Caco-2 (cell line): ENCODE results near the gene LNPEP. TPM values are rescaled to one million over a fixed set of nuclear protein-coding genes. Genes with fewer than 3 reads are reported as not detected.

Experiments
- BruUV-seq: library from RNA; stranded (reverse); fragments of 400-500 nt; replicated peaks from 2 replicates; lab custom pipeline; 2021; lab: Mats Ljungman, UMichigan
- CTCF ChIA-PET: fragments of 300-600 bp; sonication (Branson Sonifier 250); formaldehyde crosslinking; loops from one replicate; lab custom pipeline; 2022; ENCODE audit warnings: antibody characterized with exemption; lab: Charles Lee
- POLR2A ChIA-PET: fragments of 300-600 bp; sonication (Branson Sonifier 250); formaldehyde crosslinking; loops from one replicate; lab custom pipeline; 2022; ENCODE audit warnings: antibody characterized with exemption; lab: Charles Lee
- DNase-seq, 2 experiments: peaks; one replicate each; pipeline versions ENCODE4 v3.0.0 to v3.0.0-alpha.2; 2020 to 2022
- H3K27me3 ChIP-seq: replicated peaks from 2 replicates; pipeline ENCODE4 v1.6.0; 2011; ENCODE audit warnings: low read length; ENCODE audit not compliant: control insufficient read depth, insufficient read depth
- H3K36me3 ChIP-seq: 2 replicates; pipeline ENCODE4 v1.5.1; 2011; ENCODE audit warnings: low read length; ENCODE audit not compliant: control insufficient read depth, insufficient read depth
- H3K4me1 ChIP-seq: fragments of 250-450 bp; sonication (Bioruptor Pico); 2 replicates; pipeline ENCODE4 v1.5.1; 2020; ENCODE audit warnings: mild to moderate bottlenecking
- H3K4me3 ChIP-seq: 2 replicates; pipeline ENCODE4 v1.5.1; 2011; ENCODE audit warnings: low read depth, mild to moderate bottlenecking, control low read depth, low read length
- H3K9me3 ChIP-seq: fragments of 250-450 bp; sonication (Bioruptor Pico); 2 replicates; pipeline ENCODE4 v1.5.1; 2020; ENCODE audit warnings: mild to moderate bottlenecking, moderate library complexity
- H3K27ac Mint-ChIP-seq: one replicate; pipeline ENCODE4 v1.8.0; 2022; ENCODE audit warnings: mixed read lengths; ENCODE audit not compliant: unreplicated experiment
- H3K27me3 Mint-ChIP-seq: one replicate; pipeline ENCODE4 v1.8.0; 2022; ENCODE audit warnings: mixed read lengths; ENCODE audit not compliant: insufficient read depth, unreplicated experiment
- H3K36me3 Mint-ChIP-seq: one replicate; pipeline ENCODE4 v1.8.0; 2022; ENCODE audit warnings: mild to moderate bottlenecking, mixed read lengths; ENCODE audit not compliant: insufficient read depth, unreplicated experiment
- H3K4me1 Mint-ChIP-seq: one replicate; pipeline ENCODE4 v1.8.0; 2022; ENCODE audit warnings: low read depth, mixed read lengths; ENCODE audit not compliant: unreplicated experiment
- H3K4me3 Mint-ChIP-seq: one replicate; pipeline ENCODE4 v1.8.0; 2022; ENCODE audit warnings: mild to moderate bottlenecking, moderate library complexity, mixed read lengths; ENCODE audit not compliant: unreplicated experiment
- H3K9me3 Mint-ChIP-seq: one replicate; pipeline ENCODE4 v1.8.0; 2022; ENCODE audit warnings: mixed read lengths; ENCODE audit not compliant: unreplicated experiment
- intact Hi-C: fragments of 100-400 bp; cut with micrococcal nuclease; formaldehyde crosslinking; loops from one replicate; pipeline ENCODE4 v1.10.0; 2022; ENCODE audit not compliant: unreplicated experiment
- total RNA-seq: library from RNA; stranded (reverse); gene quantifications from 2 replicates; pipeline ENCODE4 v1.2.3, GENCODE V29; 2022
- TF ChIP-seq, protein P1 (sequence below), 2 experiments: fragments of 200-600 bp in 1 of 2; IDR thresholded peaks; 1 replicate in 1 of 2; 2 replicates in 1 of 2; pipeline versions ENCODE4 v1.5.1 to v1.8.0; 2011 to 2022; ENCODE audit warnings: antibody characterized with exemption in 1 of 2, control low read depth in 1 of 2, inconsistent platforms in 1 of 2, low read depth in 1 of 2, low read length in 1 of 2, mild to moderate bottlenecking in 1 of 2, moderate library complexity in 1 of 2; ENCODE audit not compliant: insufficient read depth in 1 of 2, severe bottlenecking in 1 of 2, unreplicated experiment in 1 of 2

The LNPEP gene
- total RNA-seq, 1 experiment from 2014 or later = 21.4 TPM

- Mint-ChIP-seq H3K27ac (no peak overlapping the region), H3K36me3 (peaks cover 8% of the 10 kb centered on the region), H3K9me3 (no peaks in the 10 kb centered on the region), H3K27me3 (no peaks in the 10 kb centered on the region), H3K4me1 (no peaks in the 10 kb centered on the region), H3K4me3 (no peak overlapping the region)
- Histone ChIP-seq H3K4me1 (no peaks in the 10 kb centered on the region), H3K36me3 (no peaks in the 10 kb centered on the region), H3K27me3 (no peaks in the 10 kb centered on the region), H3K4me3 (no peak overlapping the region), H3K9me3 (no peaks in the 10 kb centered on the region)
- TF ChIP-seq, protein P1, sequence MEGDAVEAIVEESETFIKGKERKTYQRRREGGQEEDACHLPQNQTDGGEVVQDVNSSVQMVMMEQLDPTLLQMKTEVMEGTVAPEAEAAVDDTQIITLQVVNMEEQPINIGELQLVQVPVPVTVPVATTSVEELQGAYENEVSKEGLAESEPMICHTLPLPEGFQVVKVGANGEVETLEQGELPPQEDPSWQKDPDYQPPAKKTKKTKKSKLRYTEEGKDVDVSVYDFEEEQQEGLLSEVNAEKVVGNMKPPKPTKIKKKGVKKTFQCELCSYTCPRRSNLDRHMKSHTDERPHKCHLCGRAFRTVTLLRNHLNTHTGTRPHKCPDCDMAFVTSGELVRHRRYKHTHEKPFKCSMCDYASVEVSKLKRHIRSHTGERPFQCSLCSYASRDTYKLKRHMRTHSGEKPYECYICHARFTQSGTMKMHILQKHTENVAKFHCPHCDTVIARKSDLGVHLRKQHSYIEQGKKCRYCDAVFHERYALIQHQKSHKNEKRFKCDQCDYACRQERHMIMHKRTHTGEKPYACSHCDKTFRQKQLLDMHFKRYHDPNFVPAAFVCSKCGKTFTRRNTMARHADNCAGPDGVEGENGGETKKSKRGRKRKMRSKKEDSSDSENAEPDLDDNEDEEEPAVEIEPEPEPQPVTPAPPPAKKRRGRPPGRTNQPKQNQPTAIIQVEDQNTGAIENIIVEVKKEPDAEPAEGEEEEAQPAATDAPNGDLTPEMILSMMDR (IDR thresholded peaks at IDR 0.05; ENCODE audit: insufficient read depth in 1 of 2, low read depth in 1 of 2, low read length in 1 of 2, severe bottlenecking in 1 of 2, unreplicated experiment in 1 of 2) = no peak
- ChIA-PET POLR2A (no interaction called here), CTCF (no interaction called here)
- intact Hi-C loops = no loop called here
- no TSS peak for BruUV-seq
- no peak for DNase-seq
These were observed 75.7 kb downstream of the LNPEP start for GRCh38 chr5:97011567-97011966.

DNA sequence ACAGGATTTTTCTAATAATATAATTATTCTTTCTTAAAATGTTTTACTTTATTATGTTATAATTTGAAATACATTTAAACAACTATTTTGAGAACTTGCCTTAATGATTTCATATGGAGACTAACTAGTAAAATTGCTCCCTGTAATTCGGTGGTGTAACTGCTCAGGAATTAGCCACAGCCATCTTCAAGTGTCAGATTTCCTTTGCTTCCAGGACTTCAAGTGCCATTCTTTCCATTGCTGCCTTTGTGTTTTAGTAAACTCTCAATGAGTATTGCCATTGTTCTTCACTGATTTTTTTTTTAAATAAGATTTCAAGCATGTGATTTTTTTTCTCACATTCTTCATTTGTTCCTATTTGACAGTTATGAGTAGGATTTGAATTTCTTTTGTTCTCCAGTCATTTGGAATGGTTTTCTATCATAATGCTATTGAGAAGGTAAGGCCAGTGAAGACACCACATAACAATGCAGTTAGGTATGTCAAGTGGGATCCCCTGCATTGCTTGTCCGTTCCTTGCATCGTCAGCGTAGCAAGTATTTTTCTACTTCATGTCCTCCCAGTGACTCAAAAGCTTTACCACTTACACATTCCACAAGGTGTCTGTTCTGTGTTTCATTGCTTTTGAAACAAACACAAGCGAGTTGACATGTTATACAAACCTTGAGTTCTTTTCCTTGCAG is 83.7 kb downstream of the LNPEP start:
- no peaks in the 10 kb centered on the region for H3K4me1 ChIP-seq
- H3K4me3 ChIP-seq = no peak overlapping the region
- TF ChIP-seq, protein P1 (IDR thresholded peaks at IDR 0.05; ENCODE audit: insufficient read depth in 1 of 2, low read depth in 1 of 2, low read length in 1 of 2, severe bottlenecking in 1 of 2, unreplicated experiment in 1 of 2) = no peak
- no peaks in the 10 kb centered on the region for H3K9me3 Mint-ChIP-seq
- intact Hi-C loops = no loop called here
- ChIA-PET CTCF (no interaction called here), POLR2A (no interaction called here)
- no peak for DNase-seq
- no TSS peak for BruUV-seq
- no peaks in the 10 kb centered on the region for H3K27me3 ChIP-seq
- H3K4me3 Mint-ChIP-seq = no peak overlapping the region
- H3K36me3 Mint-ChIP-seq = peaks cover 22% of the 10 kb centered on the region
- H3K27me3 Mint-ChIP-seq = no peaks in the 10 kb centered on the region
- no peaks in the 10 kb centered on the region for H3K4me1 Mint-ChIP-seq
- no peaks in the 10 kb centered on the region for H3K36me3 ChIP-seq
- H3K9me3 ChIP-seq = no peaks in the 10 kb centered on the region
- no peak overlapping the region for H3K27ac Mint-ChIP-seq

DNA sequence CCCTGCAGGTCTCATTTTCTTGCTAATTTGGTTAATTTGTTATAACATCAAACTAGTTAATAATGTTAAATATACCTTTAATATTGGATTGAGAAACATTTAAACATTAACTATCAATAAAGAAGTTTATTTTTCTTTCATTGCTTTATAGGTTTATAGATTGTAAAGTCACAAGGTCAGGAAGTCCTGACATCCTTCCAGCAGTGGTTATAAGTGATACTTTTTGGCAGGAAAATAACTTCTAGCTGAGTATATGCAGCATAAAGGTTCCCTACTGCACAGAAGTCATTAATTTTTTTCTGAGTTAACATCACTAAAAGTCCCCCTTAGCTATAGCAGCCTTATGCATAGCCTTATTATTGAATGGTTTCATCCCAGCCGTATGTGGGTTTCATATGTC is 85.5 kb downstream of the LNPEP start:
- Mint-ChIP-seq H3K9me3 (no peaks in the 10 kb centered on the region), H3K27me3 (no peaks in the 10 kb centered on the region), H3K4me1 (no peaks in the 10 kb centered on the region), H3K4me3 (no peak overlapping the region), H3K27ac (no peak overlapping the region), H3K36me3 (peaks cover 15% of the 10 kb centered on the region)
- Histone ChIP-seq H3K9me3 (no peaks in the 10 kb centered on the region), H3K36me3 (no peaks in the 10 kb centered on the region), H3K4me1 (no peaks in the 10 kb centered on the region), H3K4me3 (no peak overlapping the region), H3K27me3 (no peaks in the 10 kb centered on the region)
- no TSS peak for BruUV-seq
- intact Hi-C loops = no loop called here
- CTCF ChIA-PET = interaction anchor here (0.7 kb wide), 1 partner anchor 24 kb away, joined by 9 read pairs; no protein-coding TSS in a partner anchor
- no peak for DNase-seq
- TF ChIP-seq, protein P1 (IDR thresholded peaks at IDR 0.05; ENCODE audit: insufficient read depth in 1 of 2, low read depth in 1 of 2, low read length in 1 of 2, severe bottlenecking in 1 of 2, unreplicated experiment in 1 of 2) = no peak
- POLR2A ChIA-PET = no interaction called here
